ENCODE data around the gene MALT1.

Gene MALT1

GRCh38 chr18:58666176-58666575, 5.1 kb upstream of the MALT1 start:
- H3K36me3 ChIP-seq (replicated peaks): no peaks in the 10 kb centered on the region
- no peak overlapping the region for H3K4me3 ChIP-seq (ENCODE audit: low read depth, low read length)
- no peaks in the 10 kb centered on the region for H3K27me3 ChIP-seq (replicated peaks)
- TF ChIP-seq CTCF (IDR thresholded peaks at IDR 0.05; ENCODE audit: low read depth, low read length, missing control alignments): no peak
- in situ Hi-C loops (cut with HindIII; ENCODE audit: low pct_ligation_motif_present, low sequenced_read_pairs): no loop called here
- DNase-seq: no peak
- H3K27ac ChIP-seq: no peak overlapping the region

DNA sequence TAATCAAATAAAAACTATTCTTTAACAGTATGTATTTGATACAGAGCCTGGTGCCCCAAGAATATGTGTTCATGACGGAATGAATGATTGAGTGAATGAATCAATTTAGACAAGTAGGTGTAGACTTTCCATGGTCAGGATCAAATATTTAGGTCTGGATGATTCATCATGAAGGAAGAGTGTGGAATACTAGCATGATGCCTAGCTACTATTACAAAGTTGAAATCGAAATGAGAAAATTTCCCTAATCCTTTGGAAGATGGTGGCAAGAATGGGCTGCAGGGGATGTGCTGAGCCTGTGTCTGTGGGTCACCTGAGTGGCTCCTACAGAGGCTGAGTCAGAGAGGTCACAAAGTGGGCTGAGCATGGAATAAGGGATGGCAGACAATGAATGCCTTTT, 3.1 kb upstream of the MALT1 start:
- no peak for TF ChIP-seq CTCF (IDR thresholded peaks at IDR 0.05; ENCODE audit: low read depth, low read length, missing control alignments)
- Histone ChIP-seq H3K27ac (no peak overlapping the region), H3K36me3 (replicated peaks) (no peaks in the 10 kb centered on the region), H3K27me3 (replicated peaks) (no peaks in the 10 kb centered on the region), H3K4me3 (ENCODE audit: low read depth, low read length) (no peak overlapping the region)
- no peak for DNase-seq
- in situ Hi-C loops (cut with HindIII; ENCODE audit: low pct_ligation_motif_present, low sequenced_read_pairs): no loop called here

GRCh38 chr18:58668897-58669296, 2.4 kb upstream of the MALT1 start:
- in situ Hi-C loops (cut with HindIII; ENCODE audit: low pct_ligation_motif_present, low sequenced_read_pairs): no loop called here
- H3K36me3 ChIP-seq (replicated peaks): no peaks in the 10 kb centered on the region
- no peak overlapping the region for H3K27ac ChIP-seq
- H3K27me3 ChIP-seq (replicated peaks): no peaks in the 10 kb centered on the region
- DNase-seq: peak; percentile 11
- TF ChIP-seq CTCF (IDR thresholded peaks at IDR 0.05; ENCODE audit: low read depth, low read length, missing control alignments): no peak
- no peak overlapping the region for H3K4me3 ChIP-seq (ENCODE audit: low read depth, low read length)

DNA sequence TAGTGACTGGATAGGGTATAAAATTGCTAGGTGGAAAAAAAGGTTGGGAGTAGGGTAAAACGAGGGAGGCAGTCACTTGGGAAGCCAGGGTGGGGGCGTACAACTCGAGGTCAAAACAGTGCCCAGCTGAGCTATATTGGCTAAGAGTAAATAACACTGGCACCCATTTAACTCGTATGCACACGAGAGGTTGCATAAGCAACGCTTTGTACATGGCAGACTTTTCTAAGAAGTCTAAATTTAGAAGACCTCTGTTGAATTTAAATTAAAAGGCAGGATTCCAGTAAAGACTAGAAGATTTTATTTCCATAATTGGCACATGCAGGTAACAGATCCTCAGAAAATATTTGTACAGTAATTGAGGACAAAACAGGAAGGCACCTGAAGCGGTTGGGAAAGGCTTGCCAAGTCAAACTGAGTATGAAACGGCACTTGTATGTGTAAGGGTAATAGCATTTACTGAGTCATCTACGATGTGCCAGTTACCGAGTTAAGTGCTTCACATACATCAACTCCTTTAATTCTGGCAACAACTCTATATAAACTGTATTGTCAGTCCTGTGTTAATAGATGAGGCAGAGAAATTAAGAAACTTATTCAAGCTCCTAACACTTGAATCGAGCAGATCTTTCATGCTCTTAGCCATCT, 1.4 kb upstream of the MALT1 start:
- H3K27ac ChIP-seq: no peak overlapping the region

GRCh38 chr18:58670404-58671110, 708 bp upstream of the MALT1 start:
- peak overlapping the region; percentile 75 for H3K27ac ChIP-seq
- in situ Hi-C loops (cut with HindIII; ENCODE audit: low pct_ligation_motif_present, low sequenced_read_pairs): no loop called here
- no peaks in the 10 kb centered on the region for H3K36me3 ChIP-seq (replicated peaks)
- no peak for TF ChIP-seq CTCF (IDR thresholded peaks at IDR 0.05; ENCODE audit: low read depth, low read length, missing control alignments)
- H3K27me3 ChIP-seq (replicated peaks): no peaks in the 10 kb centered on the region
- H3K4me3 ChIP-seq (ENCODE audit: low read depth, low read length): peak overlapping the region; percentile 75
- DNase-seq: no peak

More for the DNA sequence above, 1.4 kb upstream of the MALT1 start:
- DNase-seq: peak; percentile 20
- Histone ChIP-seq H3K4me3 (ENCODE audit: low read depth, low read length) (no peak overlapping the region), H3K36me3 (replicated peaks) (no peaks in the 10 kb centered on the region), H3K27me3 (replicated peaks) (no peaks in the 10 kb centered on the region)
- TF ChIP-seq CTCF (IDR thresholded peaks at IDR 0.05; ENCODE audit: low read depth, low read length, missing control alignments): no peak
- in situ Hi-C loops (cut with HindIII; ENCODE audit: low pct_ligation_motif_present, low sequenced_read_pairs): no loop called here

Measured in brain microvascular endothelial cell (primary cell).